LoVo (cell line): ENCODE results near the gene ARNT2.

Experiments used
- DNase-seq: peaks from one replicate; pipeline ENCODE4 v3.0.0-alpha.2; 2016; ENCODE audit warnings: low spot score

ARNT2 gene

DNA sequence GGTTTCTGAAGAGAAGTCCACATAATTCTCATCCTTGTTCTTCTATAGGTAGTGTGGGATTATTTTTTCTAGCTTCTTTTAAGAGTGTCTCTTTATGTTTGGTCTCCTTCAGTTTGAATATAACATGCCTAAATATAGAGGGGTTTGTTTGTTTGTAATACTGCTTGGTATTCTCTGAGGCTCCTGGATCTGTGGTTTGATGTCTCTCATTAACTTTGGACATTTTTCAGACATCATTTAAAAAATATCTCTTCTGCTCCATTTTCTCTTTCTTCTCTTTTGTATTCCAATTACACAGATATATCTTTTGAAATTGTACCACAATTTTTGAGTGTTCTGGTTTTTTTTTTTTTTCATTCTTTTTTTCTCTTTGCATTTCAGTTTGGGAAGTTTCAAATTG, 113.1 kb downstream of the ARNT2 start:
- DNase-seq, result no peak

- no peak for DNase-seq
These were observed 114.3 kb downstream of the ARNT2 start for GRCh38 chr15:80518522-80518921.

DNA sequence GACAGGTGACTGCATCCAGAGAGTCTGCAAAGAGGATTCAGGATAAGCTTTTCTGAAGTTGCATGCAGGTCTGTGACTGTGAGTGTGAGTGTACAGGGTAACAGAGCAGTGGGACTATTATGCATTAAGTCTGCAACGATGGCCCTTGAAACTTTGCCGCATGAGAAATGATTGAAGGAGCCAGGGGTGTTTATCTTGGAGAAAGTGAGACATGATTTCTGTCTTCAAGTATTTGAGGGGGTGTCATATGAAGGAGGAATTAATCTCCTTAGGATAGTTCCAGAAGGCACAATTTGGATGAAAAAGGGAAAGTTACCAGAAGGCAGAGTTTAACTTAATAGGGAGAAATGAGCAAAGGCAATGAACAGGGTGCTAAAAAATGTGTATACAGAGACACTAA, 119.6 kb downstream of the ARNT2 start:
- no peak for DNase-seq

DNA sequence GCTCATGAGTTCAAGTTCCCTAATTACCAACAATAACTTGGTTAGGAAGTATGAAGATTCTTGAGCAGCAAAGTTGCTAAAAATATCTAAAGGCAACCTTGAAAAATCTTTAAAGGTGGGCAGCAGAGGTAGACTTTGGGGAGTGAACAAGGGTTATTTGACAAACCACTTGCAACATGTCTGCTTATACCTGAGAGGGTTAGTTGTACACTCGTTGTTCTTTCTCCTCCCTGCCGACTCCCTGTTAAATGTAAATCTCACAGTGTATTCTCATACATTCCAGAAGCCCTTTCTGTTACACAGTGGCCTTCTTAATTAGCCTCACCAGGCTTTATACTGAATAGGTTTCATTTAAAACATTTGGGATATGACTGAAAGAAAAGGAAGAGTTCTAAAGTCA, 121.7 kb downstream of the ARNT2 start:
- DNase-seq, result no peak

- DNase-seq, result no peak
These were observed 122.6 kb downstream of the ARNT2 start for GRCh38 chr15:80526556-80527340.

GRCh38 chr15:80527406-80527805, 123.2 kb downstream of the ARNT2 start:
- no peak for DNase-seq

- DNase-seq, result no peak
These were observed 123.8 kb downstream of the ARNT2 start for GRCh38 chr15:80527961-80528360.

DNA sequence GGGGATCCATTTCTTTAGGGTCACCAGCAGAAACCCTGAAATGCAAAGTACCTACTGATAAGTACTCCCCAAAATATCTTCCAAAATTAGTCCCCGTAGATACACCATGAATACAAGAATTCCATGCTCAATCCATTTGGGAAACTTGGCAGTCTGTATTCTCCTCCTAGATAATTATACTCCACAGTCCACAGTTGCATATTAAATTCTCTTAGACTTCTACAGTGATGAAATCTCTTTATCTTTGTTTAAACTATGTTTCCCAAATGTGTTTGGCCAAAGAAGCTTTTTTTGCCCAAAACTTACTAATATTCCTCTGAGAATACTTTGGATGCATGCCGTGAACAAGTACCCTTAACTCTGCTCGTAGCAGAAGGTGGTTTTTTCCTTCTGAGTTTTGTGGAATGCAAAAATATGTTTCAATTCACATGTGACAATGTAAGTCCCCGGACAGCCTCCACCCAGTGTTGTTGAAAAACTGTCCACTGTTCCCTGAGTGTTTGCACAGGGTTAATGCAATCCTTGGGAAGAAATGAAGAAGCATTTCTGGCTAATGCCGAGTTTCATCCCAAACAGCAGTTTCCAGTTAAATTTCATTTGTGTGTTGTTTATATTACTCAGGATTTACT, 126.7 kb downstream of the ARNT2 start:
- no peak for DNase-seq

- DNase-seq, result no peak
These were observed 127.2 kb downstream of the ARNT2 start for GRCh38 chr15:80531388-80531787.

DNA sequence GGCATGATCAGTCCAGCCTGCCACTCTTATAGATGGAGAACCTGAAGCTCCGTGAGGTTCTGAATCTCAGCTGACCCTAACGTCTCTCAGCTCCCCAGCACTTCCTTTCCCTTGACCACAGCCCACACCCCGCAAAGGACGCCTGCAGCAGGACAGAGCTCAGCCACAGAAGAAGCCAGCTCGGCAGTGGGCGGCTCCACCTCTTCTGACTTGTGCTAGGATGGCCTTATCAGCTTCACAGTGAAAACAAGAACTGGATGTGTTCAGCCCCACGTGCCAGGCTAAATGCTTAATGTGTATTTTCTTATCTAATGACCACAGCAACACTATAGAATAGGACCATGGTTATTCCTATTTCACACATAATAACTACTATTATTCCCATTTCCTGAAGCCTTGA, 127.6 kb downstream of the ARNT2 start:
- DNase-seq, result no peak

- DNase-seq, result no peak
These were observed 129.7 kb downstream of the ARNT2 start for GRCh38 chr15:80533790-80534333.

DNA sequence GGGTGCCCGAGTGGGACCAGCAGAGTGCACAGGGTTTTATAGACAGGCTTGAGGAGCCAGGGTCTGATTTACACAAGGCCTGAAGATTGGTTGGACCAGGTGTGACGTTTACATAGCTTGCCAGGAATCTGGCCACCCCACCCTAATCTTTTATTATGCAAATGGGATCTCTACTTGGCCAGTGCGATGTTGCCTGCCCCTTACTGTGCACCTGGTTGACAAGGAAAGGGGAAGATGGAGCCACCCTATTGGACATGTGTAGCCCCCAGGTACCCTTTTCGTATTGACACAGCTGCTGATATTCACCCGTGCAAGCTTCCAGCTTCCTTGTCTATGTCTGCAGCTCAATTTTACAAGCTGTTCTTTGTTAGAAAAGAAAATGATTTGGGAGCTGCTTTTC, 132.0 kb downstream of the ARNT2 start:
- no peak for DNase-seq

DNA sequence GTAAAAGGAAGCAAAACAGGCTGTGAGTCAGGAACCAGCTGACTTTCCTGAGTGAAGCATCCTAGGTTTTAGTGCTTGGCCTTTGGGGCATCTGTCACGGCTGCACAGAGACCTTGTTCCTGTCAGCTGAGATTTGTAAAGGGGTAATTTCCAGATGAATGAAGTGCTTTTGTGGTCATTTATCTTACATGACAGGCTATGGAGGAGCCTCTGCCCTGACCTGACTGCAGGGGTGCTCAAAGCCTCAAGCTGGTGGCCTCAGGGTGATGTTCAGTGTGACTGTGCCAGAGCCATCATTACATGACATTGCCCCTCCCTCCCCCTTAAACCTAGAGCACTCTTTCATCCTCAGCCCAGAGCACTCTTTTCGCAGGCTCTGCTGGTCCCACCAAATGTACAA, 132.5 kb downstream of the ARNT2 start:
- DNase-seq, result no peak

DNA sequence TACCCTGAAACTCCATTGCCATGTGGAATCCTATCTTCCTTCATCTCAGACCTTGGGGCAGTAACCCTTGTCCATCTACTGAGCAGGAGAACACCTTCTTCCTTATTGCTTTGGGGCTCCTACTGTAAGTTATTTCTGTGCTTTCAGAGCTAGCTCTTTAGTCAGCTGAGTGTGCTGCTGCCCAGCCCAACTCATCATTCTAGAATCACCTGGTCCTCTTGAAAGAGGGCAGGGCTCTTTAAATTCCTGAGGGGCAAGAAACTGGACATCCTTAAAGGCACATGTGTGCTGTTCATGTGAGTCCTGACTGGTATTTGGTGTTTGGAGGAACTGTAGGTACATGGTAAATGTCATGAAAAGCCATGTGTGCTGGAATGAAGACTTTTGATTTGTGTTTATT, 140.9 kb downstream of the ARNT2 start:
- no peak for DNase-seq

- no peak for DNase-seq
These were observed 143.1 kb downstream of the ARNT2 start for GRCh38 chr15:80547264-80547663.

DNA sequence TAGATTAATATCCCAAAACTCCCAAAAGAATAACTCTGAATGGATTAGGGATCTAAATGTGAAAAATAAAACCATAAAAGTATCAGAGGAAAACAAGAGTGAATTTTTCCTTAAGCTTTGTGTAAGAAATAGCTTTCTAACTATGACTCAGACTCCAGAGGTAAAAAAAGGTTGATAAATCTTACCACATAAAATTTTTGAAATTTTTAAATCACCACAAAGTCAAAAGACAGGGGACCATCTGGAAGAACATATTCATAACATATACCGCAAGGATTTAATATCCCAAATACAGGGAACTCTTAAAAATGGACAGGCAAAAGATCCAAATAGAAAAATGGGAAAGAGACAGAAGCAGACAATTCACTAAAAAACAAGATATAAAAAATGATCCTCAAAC, 145.0 kb downstream of the ARNT2 start:
- no peak for DNase-seq

DNA sequence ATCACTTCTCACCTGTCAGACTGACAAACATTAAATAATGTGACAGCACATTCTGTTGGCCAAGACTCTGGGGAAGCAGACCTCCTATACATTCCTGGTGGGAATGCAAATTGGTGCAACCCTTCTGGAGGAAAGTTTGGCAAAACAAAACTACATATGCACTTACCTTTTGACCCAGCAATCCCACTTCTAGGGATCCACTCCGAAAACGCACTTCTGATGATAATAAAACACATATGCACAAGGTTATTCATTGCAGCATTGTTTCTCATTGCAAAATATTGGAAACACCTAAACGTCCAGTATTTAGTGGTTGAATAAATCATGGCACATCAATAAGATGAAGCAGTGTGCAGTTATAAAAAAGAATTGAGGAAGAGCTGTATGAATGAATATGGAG, 145.5 kb downstream of the ARNT2 start:
- no peak for DNase-seq

DNA sequence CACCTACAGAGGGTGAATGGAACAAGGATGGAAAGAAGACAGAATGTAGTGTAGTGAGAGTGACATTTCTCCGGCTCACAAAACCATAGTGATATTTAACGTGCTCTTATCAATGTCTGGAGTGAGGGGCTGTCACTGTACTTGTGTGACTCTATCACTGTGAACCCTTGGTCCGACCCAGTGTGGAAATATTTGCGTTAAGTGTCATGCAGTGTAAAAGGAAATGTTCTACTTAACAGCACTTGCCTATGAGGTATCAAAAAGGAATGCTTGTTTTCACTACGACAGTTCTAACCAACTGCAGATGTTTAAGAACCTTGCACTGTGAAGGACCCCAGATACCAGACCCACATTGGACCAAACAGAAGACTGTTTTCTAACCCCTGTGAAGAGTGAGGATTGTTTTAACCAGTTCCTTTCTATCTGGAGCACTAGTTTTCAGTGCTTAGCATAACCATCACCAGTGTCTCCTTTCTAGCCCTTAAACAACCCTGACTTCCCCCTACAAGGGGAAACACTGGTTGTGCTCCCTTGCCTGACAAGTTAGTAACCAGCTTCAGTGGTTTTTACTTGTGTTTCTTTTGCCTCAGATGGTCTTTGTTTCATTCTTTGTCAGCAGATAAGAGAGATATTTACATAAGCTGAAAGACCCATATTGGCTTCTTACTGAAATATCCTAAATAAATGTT, 146.2 kb downstream of the ARNT2 start:
- DNase-seq, result no peak

DNA sequence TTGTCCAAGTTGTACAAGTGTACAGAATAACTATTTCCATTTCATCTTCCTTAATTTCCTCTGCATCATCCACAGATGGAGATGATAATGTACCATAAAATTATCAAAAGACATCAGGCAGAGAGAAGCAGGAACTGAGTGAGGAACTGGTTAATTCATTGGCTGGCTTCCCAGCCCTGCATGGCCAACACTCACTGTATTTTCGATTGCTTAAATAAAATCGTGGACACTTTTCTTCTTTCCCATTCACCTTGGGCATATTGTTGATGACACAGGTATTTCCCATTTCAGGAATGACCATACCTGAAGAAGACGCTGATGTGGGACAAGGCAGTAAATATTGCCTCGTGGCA, 146.7 kb downstream of the ARNT2 start:
- DNase-seq, result no peak

DNA sequence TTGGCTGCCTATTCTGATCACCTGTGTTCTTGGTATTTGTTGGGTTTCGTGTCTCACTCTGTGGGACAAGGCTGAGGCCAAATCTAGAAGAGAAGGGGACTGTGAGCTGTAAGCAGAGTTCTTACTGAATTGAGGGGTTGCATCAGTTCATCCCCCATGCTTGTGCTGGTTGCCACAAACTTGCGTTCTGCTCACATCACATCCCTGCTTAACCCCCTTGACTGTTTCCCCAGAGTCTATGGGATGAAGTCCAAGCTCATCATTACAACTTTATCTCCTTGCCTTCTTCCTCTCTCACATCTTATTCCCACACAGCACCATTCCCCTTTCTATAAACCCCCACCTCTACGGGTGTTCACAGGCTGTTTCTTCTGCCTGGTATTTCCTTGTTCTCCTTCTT, 147.2 kb downstream of the ARNT2 start:
- DNase-seq, result no peak

GRCh38 chr15:80554560-80554959, 150.4 kb downstream of the ARNT2 start:
- no peak for DNase-seq

DNA sequence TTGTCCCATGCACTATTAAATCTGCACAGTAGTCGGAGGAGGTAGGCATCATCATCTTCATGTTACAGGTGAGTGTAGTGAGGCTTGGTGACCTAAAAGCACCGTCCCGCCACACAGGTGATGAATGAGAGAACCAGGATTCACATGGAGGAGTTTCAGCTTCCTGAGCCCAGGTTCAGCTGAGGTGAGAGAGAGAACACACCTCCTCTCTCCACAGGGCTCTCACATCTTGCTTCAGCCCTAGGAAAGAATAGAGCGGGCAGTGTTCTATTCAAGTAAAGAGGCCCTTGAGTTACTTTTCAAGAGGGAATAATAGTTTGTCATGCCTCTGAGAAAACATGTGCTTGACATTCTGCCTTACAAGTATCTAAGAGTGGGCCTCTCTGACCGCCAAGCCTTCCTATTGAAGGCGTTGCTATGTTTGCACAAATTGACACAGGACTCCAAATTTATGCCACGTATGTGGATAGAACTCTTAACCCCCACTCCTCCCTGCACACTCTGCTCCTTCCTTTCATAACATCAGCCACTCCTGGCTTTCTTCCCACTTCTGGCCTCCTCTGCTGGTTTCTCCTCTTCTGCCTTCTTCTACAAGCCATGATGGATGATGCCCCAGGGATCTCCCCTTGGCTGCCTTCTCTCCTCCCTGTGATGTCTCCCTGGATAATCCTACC, 152.6 kb downstream of the ARNT2 start:
- DNase-seq, result no peak
